Smooth muscle cell (in vitro differentiated cells): ENCODE results near the gene NUP214. TPM values are rescaled to one million over a fixed set of nuclear protein-coding genes. Genes with fewer than 3 reads are reported as not detected.
A peak's percentile ranks its signal among the peaks of the same experiment; 100 is the strongest.

Experiments used
- DNase-seq: peaks from one replicate; lab custom pipeline; 2025; ENCODE audit not compliant: unreplicated experiment; lab: John Stamatoyannopoulos, UW
- H2AFZ ChIP-seq: fragments of 200-600 bp; sonication (generic); 2 replicates; pipeline ENCODE4 v1.6.0; 2016; ENCODE audit warnings: antibody characterized with exemption, low read depth, mild to moderate bottlenecking
- H3F3A ChIP-seq: fragments of 200-600 bp; sonication (generic); 2 replicates; pipeline ENCODE4 v1.6.0; 2017; ENCODE audit warnings: antibody characterized with exemption, low read depth
- H3K27ac ChIP-seq: fragments of 200-600 bp; sonication (generic); 2 replicates; pipeline ENCODE4 v1.5.1; 2016; ENCODE audit warnings: low read depth, mild to moderate bottlenecking
- H3K27me3 ChIP-seq: fragments of 200-600 bp; sonication (generic); 2 replicates; pipeline ENCODE4 v1.6.1; 2016; ENCODE audit warnings: low read depth, mild to moderate bottlenecking
- H3K36me3 ChIP-seq: fragments of 200-600 bp; sonication (generic); 2 replicates; pipeline ENCODE4 v1.5.1; 2016; ENCODE audit warnings: low read depth
- H3K4me1 ChIP-seq: fragments of 200-600 bp; sonication (generic); 2 replicates; pipeline ENCODE4 v1.5.1; 2016; ENCODE audit warnings: low read depth
- H3K4me2 ChIP-seq: fragments of 200-600 bp; sonication (generic); 2 replicates; pipeline ENCODE4 v1.6.0; 2016; ENCODE audit warnings: mild to moderate bottlenecking
- H3K4me3 ChIP-seq: fragments of 200-600 bp; sonication (generic); 2 replicates; pipeline ENCODE4 v1.5.1; 2016; ENCODE audit warnings: mild to moderate bottlenecking
- H3K79me2 ChIP-seq: fragments of 200-600 bp; sonication (generic); 2 replicates; pipeline ENCODE4 v1.6.0; 2016; ENCODE audit warnings: low read depth, mild to moderate bottlenecking
- H3K9ac ChIP-seq: fragments of 200-600 bp; sonication (generic); 2 replicates; pipeline ENCODE4 v1.6.0; 2016; ENCODE audit warnings: low read depth
- H3K9me3 ChIP-seq: fragments of 200-600 bp; sonication (generic); replicated peaks from 2 replicates; pipeline ENCODE4 v1.5.1; 2016; ENCODE audit warnings: low read depth
- H4K20me1 ChIP-seq: fragments of 200-600 bp; sonication (generic); 2 replicates; pipeline ENCODE4 v1.6.0; 2016; ENCODE audit warnings: low read depth
- WGBS: methylation state at CpG from one replicate; pipeline ENCODE4 v1.1.7; 2016; ENCODE audit warnings: low lambda C conversion rate; 5-methylcytosine and 5-hydroxymethylcytosine counted together
- polyA plus RNA-seq: library from polyadenylated mRNA; unstranded; fragments of >200 nt; fragmentation: Nextera tagmentation; extraction: Ambion mirVana; gene quantifications from 2 replicates; pipeline ENCODE4 v1.2.1, GENCODE V29; 2016
- total RNA-seq: library from RNA; depleted of rRNA; stranded (reverse); fragments of >200 nt; gene quantifications from 2 replicates; pipeline ENCODE4 v1.2.3, GENCODE V29; 2014
- TF ChIP-seq, protein P1 (sequence below): fragments of 200-600 bp; sonication (generic); IDR thresholded peaks from 2 replicates; pipeline ENCODE4 v1.5.1; 2017; ENCODE audit warnings: borderline replicate concordance, mild to moderate bottlenecking, antibody characterized with exemption; ENCODE audit not compliant: insufficient read depth, poor library complexity, severe bottlenecking

Gene NUP214
- total and polyA plus RNA-seq, 2 experiments from 2014 or later, result 13.9 to 44.7 TPM

DNA sequence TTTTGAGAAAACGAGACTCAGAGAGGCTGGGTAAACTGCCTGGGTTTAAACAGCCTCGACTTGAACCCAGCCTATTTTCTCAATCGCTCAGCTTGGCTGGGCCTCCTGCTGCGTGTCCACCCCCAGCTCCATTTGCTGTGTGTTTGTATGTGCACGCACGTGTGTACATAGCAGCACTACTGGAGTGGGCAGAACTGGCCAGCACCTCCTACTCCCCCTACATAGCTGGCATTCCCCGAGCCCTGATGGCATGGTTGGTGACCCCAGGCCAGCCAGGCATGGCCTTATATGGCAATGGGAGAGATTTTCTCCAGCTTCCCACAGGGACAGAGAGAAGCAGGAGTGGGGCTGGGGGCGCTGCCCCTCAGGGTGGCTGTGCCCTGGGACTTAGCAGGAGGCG is 24.9 kb upstream of the NUP214 start:
- H3K9ac ChIP-seq, result no peak overlapping the region
- no peak overlapping the region for H3K27ac ChIP-seq
- H3K9me3 ChIP-seq, result no peaks in the 10 kb centered on the region
- no peak overlapping the region for H3K4me3 ChIP-seq
- H3K36me3 ChIP-seq, result no peaks in the 10 kb centered on the region
- TF ChIP-seq, protein P1, sequence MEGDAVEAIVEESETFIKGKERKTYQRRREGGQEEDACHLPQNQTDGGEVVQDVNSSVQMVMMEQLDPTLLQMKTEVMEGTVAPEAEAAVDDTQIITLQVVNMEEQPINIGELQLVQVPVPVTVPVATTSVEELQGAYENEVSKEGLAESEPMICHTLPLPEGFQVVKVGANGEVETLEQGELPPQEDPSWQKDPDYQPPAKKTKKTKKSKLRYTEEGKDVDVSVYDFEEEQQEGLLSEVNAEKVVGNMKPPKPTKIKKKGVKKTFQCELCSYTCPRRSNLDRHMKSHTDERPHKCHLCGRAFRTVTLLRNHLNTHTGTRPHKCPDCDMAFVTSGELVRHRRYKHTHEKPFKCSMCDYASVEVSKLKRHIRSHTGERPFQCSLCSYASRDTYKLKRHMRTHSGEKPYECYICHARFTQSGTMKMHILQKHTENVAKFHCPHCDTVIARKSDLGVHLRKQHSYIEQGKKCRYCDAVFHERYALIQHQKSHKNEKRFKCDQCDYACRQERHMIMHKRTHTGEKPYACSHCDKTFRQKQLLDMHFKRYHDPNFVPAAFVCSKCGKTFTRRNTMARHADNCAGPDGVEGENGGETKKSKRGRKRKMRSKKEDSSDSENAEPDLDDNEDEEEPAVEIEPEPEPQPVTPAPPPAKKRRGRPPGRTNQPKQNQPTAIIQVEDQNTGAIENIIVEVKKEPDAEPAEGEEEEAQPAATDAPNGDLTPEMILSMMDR, result no peak
- H3K4me1 ChIP-seq, result peaks cover 27% of the 10 kb centered on the region
- no peaks in the 10 kb centered on the region for H3K79me2 ChIP-seq
- no peak for DNase-seq
- H3K4me2 ChIP-seq, result peak overlapping the region; percentile 42
- H2AFZ ChIP-seq, result no peak overlapping the region
- H3K27me3 ChIP-seq, result peaks cover 15% of the 10 kb centered on the region
- whole genome bisulfite sequencing, result 79% methylated on average over 8 of the region's 9 CpGs
- H4K20me1 ChIP-seq, result no peaks in the 10 kb centered on the region
- H3F3A ChIP-seq, result peaks cover 5% of the 10 kb centered on the region

DNA sequence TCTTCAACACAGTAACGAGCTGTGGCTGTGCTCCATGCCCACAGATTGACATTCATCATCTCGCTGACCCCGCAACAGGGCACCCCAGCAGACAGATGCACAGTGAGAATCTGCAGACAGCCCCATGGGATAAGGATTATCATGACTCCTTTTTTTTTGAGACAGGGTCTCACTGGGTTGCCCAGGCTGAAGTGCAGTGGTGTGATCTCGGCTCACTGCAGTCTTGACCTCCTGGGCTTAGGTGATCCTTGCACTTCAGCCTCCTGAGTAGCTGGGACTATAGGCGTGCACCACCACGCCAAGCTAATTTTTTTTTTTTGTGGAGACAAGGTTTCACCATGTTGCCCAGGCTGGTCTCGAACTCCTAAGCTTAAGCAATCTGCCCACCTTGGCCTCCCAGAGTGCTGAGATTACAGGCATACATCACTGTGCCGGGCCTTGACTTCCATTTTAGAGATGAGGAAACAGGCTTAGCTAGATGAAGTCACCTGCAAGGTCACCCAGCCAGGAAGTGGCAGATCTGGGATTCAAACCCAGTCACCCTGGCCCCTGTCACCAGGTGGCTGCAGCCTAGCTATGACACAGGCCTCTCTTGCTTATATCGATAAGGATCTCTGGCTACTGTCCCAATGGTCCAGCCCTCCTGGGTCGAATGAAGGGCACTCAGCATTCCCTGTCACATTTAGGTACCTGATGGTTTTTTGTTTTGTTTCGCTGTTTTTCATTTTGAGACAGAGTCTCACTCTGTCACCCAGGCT is 24.0 kb upstream of the NUP214 start:
- Histone ChIP-seq H3K4me2 (no peak overlapping the region), H3K9ac (no peak overlapping the region), H4K20me1 (no peaks in the 10 kb centered on the region), H3K27me3 (peaks cover 8% of the 10 kb centered on the region), H3F3A (peaks cover 5% of the 10 kb centered on the region), H3K4me1 (peaks cover 22% of the 10 kb centered on the region), H3K9me3 (no peaks in the 10 kb centered on the region), H3K27ac (no peak overlapping the region), H3K4me3 (no peak overlapping the region), H3K79me2 (no peaks in the 10 kb centered on the region), H3K36me3 (no peaks in the 10 kb centered on the region), H2AFZ (no peak overlapping the region)
- no peak for DNase-seq
- TF ChIP-seq, protein P1, result no peak
- WGBS, result 96% methylated on average over 11 of the region's 11 CpGs

DNA sequence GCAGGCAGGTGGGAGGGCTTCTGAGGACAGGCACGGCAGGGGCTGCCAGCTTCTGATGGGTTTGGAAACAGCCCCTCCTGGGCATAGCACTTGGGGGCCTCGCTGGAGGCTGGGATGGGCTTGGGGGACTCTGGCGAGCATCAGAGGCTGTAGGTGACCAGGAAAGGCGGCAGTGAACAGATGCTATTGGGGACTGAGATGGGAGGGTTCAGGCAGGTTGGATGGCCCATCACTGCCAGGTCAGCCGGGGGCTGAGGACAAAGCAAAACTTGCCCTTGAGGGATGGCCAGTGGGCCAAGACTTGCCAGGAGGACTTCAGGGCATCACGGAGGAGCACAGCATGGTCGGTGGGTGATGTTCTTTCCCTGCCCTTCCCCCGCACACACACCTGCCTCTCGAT is 22.4 kb upstream of the NUP214 start:
- Histone ChIP-seq H3K27me3 (no peaks in the 10 kb centered on the region), H3K79me2 (no peaks in the 10 kb centered on the region), H3K36me3 (no peaks in the 10 kb centered on the region), H3K4me3 (no peak overlapping the region), H3K4me1 (peaks cover 10% of the 10 kb centered on the region), H2AFZ (no peak overlapping the region), H3F3A (no peaks in the 10 kb centered on the region), H4K20me1 (no peaks in the 10 kb centered on the region), H3K4me2 (no peak overlapping the region), H3K27ac (no peak overlapping the region), H3K9ac (no peak overlapping the region), H3K9me3 (no peaks in the 10 kb centered on the region)
- WGBS, result 86% methylated on average over 9 of the region's 9 CpGs
- DNase-seq, result no peak
- TF ChIP-seq, protein P1, result no peak

DNA sequence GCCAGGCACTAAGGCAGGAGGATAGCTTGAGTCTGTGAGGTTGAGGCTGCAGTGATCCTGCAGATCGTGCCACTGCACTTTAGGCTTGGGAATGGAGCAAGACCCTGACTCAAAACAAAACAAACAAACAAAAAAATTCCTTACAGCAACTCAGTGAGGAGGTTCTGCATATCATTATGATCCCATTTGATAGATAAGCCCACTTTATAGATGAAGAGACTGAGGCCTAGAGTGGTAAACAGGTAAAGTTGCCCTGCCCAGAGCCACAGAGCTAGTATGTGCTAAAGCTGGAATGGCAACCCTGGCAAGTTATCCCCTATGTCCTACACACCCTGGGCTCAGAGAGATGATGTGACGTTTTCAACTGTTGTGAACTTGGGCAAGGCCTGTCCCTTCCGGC is 21.9 kb upstream of the NUP214 start:
- Histone ChIP-seq H3K4me2 (no peak overlapping the region), H3K9me3 (no peaks in the 10 kb centered on the region), H3K27ac (no peak overlapping the region), H4K20me1 (no peaks in the 10 kb centered on the region), H3K79me2 (no peaks in the 10 kb centered on the region), H3K27me3 (no peaks in the 10 kb centered on the region), H3K4me3 (no peak overlapping the region), H3K9ac (no peak overlapping the region), H3K4me1 (peaks cover 5% of the 10 kb centered on the region), H2AFZ (no peak overlapping the region), H3K36me3 (no peaks in the 10 kb centered on the region), H3F3A (no peaks in the 10 kb centered on the region)
- WGBS, result 95% methylated on average over 3 of the region's 3 CpGs
- no peak for DNase-seq
- TF ChIP-seq, protein P1, result no peak
